Activated CD8-positive, alpha-beta T cell treated with anti-CD3 and anti-CD28 coated beads, Interleukin-2, amount 10 ng/mL, durations not matched to agents 7 days and 5 days (primary cell): Measurements from ENCODE around the gene ZNF776. TPM values are rescaled to one million over a fixed set of nuclear protein-coding genes. Genes with fewer than 3 reads are reported as not detected.
"Not testable (repeated sequence)": the region's sequence is repeated elsewhere in the genome, so short reads cannot be mapped to it uniquely, and the experiment has no call there.

Experiments used
- ATAC-seq: fragments of 150-1000 bp; cut with Tn5 transposase; one replicate; pipeline ENCODE4 v1.10.0; 2021; ENCODE audit warnings: moderate library complexity
- CTCF ChIA-PET: fragments of 350-600 bp; sonication (Branson Sonifier 250); formaldehyde crosslinking; loops from one replicate; lab custom pipeline; 2021; ENCODE audit warnings: antibody characterized with exemption; lab: Charles Lee
- POLR2A ChIA-PET: fragments of 350-600 bp; sonication (Branson Sonifier 250); formaldehyde crosslinking; loops from one replicate; lab custom pipeline; 2021; ENCODE audit warnings: antibody characterized with exemption; lab: Charles Lee
- DNase-seq: peaks from one replicate; pipeline ENCODE4 v3.0.0-alpha.2; 2020
- H3K27ac Mint-ChIP-seq: one replicate; pipeline ENCODE4 v1.8.0; 2021; ENCODE audit warnings: mild to moderate bottlenecking, mixed read lengths
- H3K27me3 Mint-ChIP-seq: one replicate; pipeline ENCODE4 v1.8.0; 2021; ENCODE audit warnings: low read depth, mixed read lengths
- H3K36me3 Mint-ChIP-seq: one replicate; pipeline ENCODE4 v1.8.0; 2021; ENCODE audit warnings: low read depth, mixed read lengths
- H3K4me1 Mint-ChIP-seq: one replicate; pipeline ENCODE4 v1.8.0; 2021; ENCODE audit warnings: low read depth, mixed read lengths
- H3K4me3 Mint-ChIP-seq: one replicate; pipeline ENCODE4 v1.8.0; 2021; ENCODE audit warnings: mild to moderate bottlenecking, mixed read lengths
- H3K9me3 Mint-ChIP-seq: one replicate; pipeline ENCODE4 v1.8.0; 2022; ENCODE audit warnings: mixed read lengths; ENCODE audit not compliant: insufficient read depth
- total RNA-seq, 2 experiments: library from RNA; stranded (reverse); gene quantifications; one replicate each; pipeline ENCODE4 v1.2.3, GENCODE V29; 2021

Gene ZNF776
- total RNA-seq, 2 experiments from 2014 or later, result 15.7 to 16.6 TPM

GRCh38 chr19:57779220-57779845 lies 32.7 kb downstream of the ZNF776 start:
- CTCF ChIA-PET, result no interaction called here
- no peak for ATAC-seq
- Mint-ChIP-seq H3K27me3 (no peaks in the 10 kb centered on the region), H3K4me3 (no peak overlapping the region), H3K9me3 (peaks cover 60% of the 10 kb centered on the region), H3K27ac (no peak overlapping the region), H3K4me1 (peaks cover 2% of the 10 kb centered on the region), H3K36me3 (peaks cover 82% of the 10 kb centered on the region)
- no peak for DNase-seq
- POLR2A ChIA-PET, result no interaction called here

GRCh38 chr19:57786286-57786685 lies 39.7 kb downstream of the ZNF776 start:
- ChIA-PET CTCF (no interaction called here), POLR2A (no interaction called here)
- ATAC-seq, result no peak

GRCh38 chr19:57786906-57787305 lies 40.3 kb downstream of the ZNF776 start:
- peaks cover 49% of the 10 kb centered on the region for H3K9me3 Mint-ChIP-seq
- POLR2A ChIA-PET, result no interaction called here
- no peak for DNase-seq
- no peak overlapping the region for H3K4me3 Mint-ChIP-seq
- H3K27ac Mint-ChIP-seq, result no peak overlapping the region
- no peak for ATAC-seq
- H3K27me3 Mint-ChIP-seq, result no peaks in the 10 kb centered on the region
- H3K4me1 Mint-ChIP-seq, result peaks cover 18% of the 10 kb centered on the region
- CTCF ChIA-PET, result no interaction called here
- peaks cover 73% of the 10 kb centered on the region for H3K36me3 Mint-ChIP-seq

More at GRCh38 chr19:57786286-57786685, 39.7 kb downstream of the ZNF776 start:
- Mint-ChIP-seq H3K36me3 (peaks cover 73% of the 10 kb centered on the region), H3K9me3 (peaks cover 52% of the 10 kb centered on the region), H3K4me3 (no peak overlapping the region), H3K27me3 (no peaks in the 10 kb centered on the region), H3K27ac (no peak overlapping the region), H3K4me1 (peaks cover 18% of the 10 kb centered on the region)
- DNase-seq, result no peak

- Mint-ChIP-seq H3K9me3 (peaks cover 45% of the 10 kb centered on the region), H3K4me3 (no peak overlapping the region), H3K36me3 (peaks cover 74% of the 10 kb centered on the region), H3K4me1 (peaks cover 18% of the 10 kb centered on the region), H3K27me3 (no peaks in the 10 kb centered on the region), H3K27ac (no peak overlapping the region)
- ChIA-PET POLR2A (interaction anchor here (0.6 kb wide), 1 partner anchor 271 kb away, joined by 3 read pairs; the partner anchor contains the start of gene ZNF135), CTCF (no interaction called here)
- ATAC-seq (no peak), DNase-seq (no peak)
Measured at GRCh38 chr19:57788114-57788692, 41.6 kb downstream of the ZNF776 start.

GRCh38 chr19:57789288-57789687 lies 42.7 kb downstream of the ZNF776 start:
- CTCF ChIA-PET, result no interaction called here
- ATAC-seq (no peak), DNase-seq (no peak)
- Mint-ChIP-seq H3K4me3 (no peak overlapping the region), H3K27me3 (no peaks in the 10 kb centered on the region), H3K36me3 (peaks cover 77% of the 10 kb centered on the region), H3K27ac (no peak overlapping the region), H3K9me3 (peaks cover 45% of the 10 kb centered on the region), H3K4me1 (peaks cover 18% of the 10 kb centered on the region)
- POLR2A ChIA-PET, result no interaction called here

DNA sequence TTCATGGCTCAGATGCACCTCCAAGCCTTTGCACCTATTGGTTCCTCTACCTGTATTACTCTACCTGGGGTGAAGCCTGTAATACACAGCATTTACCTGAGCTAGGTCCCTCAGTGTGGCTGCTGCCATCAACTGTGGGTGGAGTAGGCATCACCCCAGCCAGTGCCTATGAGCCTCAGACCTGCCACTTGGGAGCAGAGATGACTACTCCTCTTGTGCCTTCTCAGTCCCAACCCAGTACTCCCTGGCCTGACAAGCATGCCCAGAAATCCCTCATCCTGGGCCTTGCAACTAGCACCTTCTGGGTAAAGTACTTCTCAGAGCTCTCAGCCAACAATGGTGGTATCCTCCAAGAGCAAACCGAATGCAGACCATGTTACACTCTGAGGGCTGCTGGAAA lies 50.0 kb downstream of the ZNF776 start:
- H3K9me3 Mint-ChIP-seq, POLR2A ChIA-PET, CTCF ChIA-PET, H3K4me3 Mint-ChIP-seq, ATAC-seq, H3K27me3 Mint-ChIP-seq, H3K27ac Mint-ChIP-seq, DNase-seq: not testable (repeated sequence)
- Mint-ChIP-seq H3K36me3 (peaks cover 53% of the 10 kb centered on the region), H3K4me1 (peaks cover 12% of the 10 kb centered on the region)

- no peak overlapping the region for H3K4me3 Mint-ChIP-seq
- CTCF ChIA-PET, result interaction anchor here (1.5 kb wide), 1 partner anchor 18 kb away, joined by 3 read pairs; no protein-coding TSS in a partner anchor
Measured at GRCh38 chr19:57800696-57801095, 54.1 kb downstream of the ZNF776 start.

DNA sequence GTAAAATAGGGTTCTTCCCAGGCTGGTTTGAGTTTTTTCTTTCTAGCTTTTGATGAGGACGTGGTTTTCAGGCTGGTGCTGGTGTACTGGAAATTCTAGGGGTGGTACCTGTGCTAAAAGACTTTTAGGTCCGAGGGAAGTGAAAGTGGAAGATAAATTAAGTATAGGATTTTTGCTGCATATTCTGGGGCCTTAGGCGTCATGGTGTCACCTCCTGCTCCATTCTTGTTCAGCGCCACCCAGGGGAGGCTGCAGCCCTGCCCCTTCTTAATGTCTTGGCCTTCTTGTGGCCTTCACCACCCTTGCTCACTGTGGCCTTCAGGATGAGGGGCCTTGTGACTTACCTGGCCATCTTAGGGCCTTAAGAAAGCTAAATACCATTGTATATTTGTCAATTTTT lies 55.7 kb downstream of the ZNF776 start:
- Mint-ChIP-seq H3K9me3 (no peaks in the 10 kb centered on the region), H3K4me1 (peaks cover 37% of the 10 kb centered on the region), H3K4me3 (no peak overlapping the region), H3K36me3 (peaks cover 49% of the 10 kb centered on the region), H3K27me3 (no peaks in the 10 kb centered on the region), H3K27ac (peak overlapping the region; percentile 21)
- CTCF ChIA-PET, result interaction anchor here (0.6 kb wide), 1 partner anchor 121 kb away, joined by 3 read pairs; the partner anchor contains the start of gene ZNF551
- DNase-seq (no peak), ATAC-seq (no peak)
- POLR2A ChIA-PET, result no interaction called here

More at GRCh38 chr19:57800696-57801095, 54.1 kb downstream of the ZNF776 start:
- Mint-ChIP-seq H3K36me3 (peaks cover 51% of the 10 kb centered on the region), H3K27me3 (no peaks in the 10 kb centered on the region), H3K9me3 (no peaks in the 10 kb centered on the region), H3K4me1 (peaks cover 36% of the 10 kb centered on the region), H3K27ac (no peak overlapping the region)
- ATAC-seq (no peak), DNase-seq (no peak)
- POLR2A ChIA-PET, result interaction anchor here (1.4 kb wide), 1 partner anchor 18 kb away, joined by 7 read pairs; no protein-coding TSS in a partner anchor

DNA sequence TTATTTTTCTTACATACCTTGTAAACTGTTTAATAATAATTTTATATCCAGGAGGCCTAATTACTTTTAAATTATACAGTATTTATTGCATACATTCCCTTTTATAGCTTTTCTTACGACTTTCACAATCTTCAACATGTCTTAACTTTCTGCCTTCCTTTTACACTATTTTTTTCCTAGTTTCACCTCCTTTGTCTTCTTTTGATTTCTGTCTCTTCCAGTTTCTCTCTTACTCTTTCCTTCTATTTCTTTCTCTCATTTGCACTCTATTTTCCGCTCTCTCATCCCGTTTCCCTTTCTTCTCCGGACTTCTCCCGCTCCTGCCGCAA lies 56.6 kb downstream of the ZNF776 start:
- Mint-ChIP-seq H3K4me1 (peaks cover 34% of the 10 kb centered on the region), H3K4me3 (peak overlapping the region; percentile 71), H3K36me3 (peaks cover 56% of the 10 kb centered on the region), H3K27me3 (no peaks in the 10 kb centered on the region), H3K9me3 (no peaks in the 10 kb centered on the region), H3K27ac (peak overlapping the region; percentile 77)
- ATAC-seq (no peak), DNase-seq (no peak)
- POLR2A ChIA-PET, result interaction anchor here (1.0 kb wide), 1 partner anchor 16 kb away, joined by 3 read pairs; no protein-coding TSS in a partner anchor
- CTCF ChIA-PET, result no interaction called here

DNA sequence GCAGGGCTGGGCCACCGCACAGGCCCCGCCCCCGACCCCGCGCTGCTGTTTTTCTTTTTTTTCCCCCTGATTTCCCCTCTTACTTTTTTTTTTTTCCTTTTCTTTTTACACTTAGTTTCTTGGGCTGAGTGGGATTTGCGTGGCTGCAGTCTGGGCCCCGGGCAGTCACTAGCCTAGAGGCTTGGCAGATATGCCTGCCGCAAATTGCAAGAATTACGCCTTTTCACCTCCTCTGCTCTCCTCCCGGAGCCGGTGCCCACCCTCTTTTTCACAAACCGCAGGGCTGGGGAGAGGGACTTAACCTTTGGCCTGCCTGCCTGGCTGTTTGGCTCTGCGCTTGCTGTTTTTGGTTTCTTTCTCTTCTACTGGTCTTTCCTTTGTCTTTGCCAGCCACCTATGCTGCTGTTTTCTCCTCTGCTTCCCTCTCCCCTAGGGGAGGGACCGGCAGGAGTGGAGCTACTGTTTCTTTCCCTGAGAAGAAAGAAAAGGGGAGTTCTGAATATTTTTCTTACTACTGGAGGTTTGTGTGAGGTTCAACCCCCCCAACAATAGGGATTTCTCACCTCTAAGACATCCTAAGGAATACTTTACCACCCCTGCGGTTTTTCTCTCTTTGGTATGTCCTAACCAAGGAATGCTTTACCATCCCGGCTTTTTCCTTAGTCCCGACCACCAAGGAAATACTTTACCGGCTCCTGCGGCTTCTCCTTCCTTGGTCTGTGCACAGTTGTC lies 57.1 kb downstream of the ZNF776 start:
- Mint-ChIP-seq H3K4me1 (peaks cover 29% of the 10 kb centered on the region), H3K36me3 (peaks cover 61% of the 10 kb centered on the region), H3K27me3 (no peaks in the 10 kb centered on the region), H3K27ac (peak overlapping the region; percentile 77), H3K4me3 (peak overlapping the region; percentile 71), H3K9me3 (no peaks in the 10 kb centered on the region)
- DNase-seq (peak; percentile 35), ATAC-seq (peak; percentile 51)
- ChIA-PET CTCF (no interaction called here), POLR2A (interaction anchor here (0.6 to 1.0 kb wide), 3 partner anchors 15 to 72 kb away, joined by 3 read pairs; no protein-coding TSS in a partner anchor)

DNA sequence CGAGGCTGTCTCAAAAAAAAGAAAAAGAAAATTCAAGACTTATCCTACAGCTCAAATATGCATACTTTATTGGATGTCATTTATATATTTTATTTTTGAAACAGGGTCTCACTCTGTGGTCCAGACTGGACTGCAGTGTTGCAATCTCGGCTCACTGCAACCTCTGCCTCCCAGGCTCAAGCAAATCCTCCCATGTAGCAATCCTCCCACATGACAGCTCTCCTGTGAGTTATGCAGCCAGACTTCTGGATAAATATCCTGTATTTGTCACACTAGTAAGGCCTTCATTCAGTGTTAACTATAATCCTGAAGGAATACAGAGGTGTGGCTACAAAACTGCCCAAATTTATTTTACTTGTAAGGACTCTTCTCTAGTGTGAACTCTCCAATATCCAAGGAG lies 60.9 kb downstream of the ZNF776 start:
- H3K9me3 Mint-ChIP-seq, result no peaks in the 10 kb centered on the region
- no peaks in the 10 kb centered on the region for H3K27me3 Mint-ChIP-seq
- H3K4me3 Mint-ChIP-seq, result no peak overlapping the region
- H3K4me1 Mint-ChIP-seq, result peaks cover 28% of the 10 kb centered on the region
- H3K27ac Mint-ChIP-seq, result peak overlapping the region; percentile 4
- peaks cover 72% of the 10 kb centered on the region for H3K36me3 Mint-ChIP-seq
- ChIA-PET CTCF (no interaction called here), POLR2A (interaction anchor here (1.1 kb wide), 1 partner anchor 208 kb away, joined by 4 read pairs; the partner anchor contains the start of gene ZNF530)
- ATAC-seq (no peak), DNase-seq (no peak)
